ENCODE measurements around the gene TTC29. TPM values are rescaled to one million over a fixed set of nuclear protein-coding genes. Genes with fewer than 3 reads are reported as not detected.
"Not testable (repeated sequence)": the region's sequence is repeated elsewhere in the genome, so short reads cannot be mapped to it uniquely, and the experiment has no call there.

TTC29 gene
- total and polyA plus RNA-seq, 5 donors from 2014 or later: not detected

GRCh38 chr4:146834263-146835034 is 111.2 kb downstream of the TTC29 start:
- DNase-seq (no peak), ATAC-seq (ENCODE audit: low read depth in 2 of 2) (no peak)
- Histone ChIP-seq H3K4me1 (ENCODE audit: control insufficient read depth, insufficient read depth, low read length, poor library complexity, severe bottlenecking) (no peaks in the 10 kb centered on the region), H3K36me3 (ENCODE audit: control insufficient read depth, insufficient read depth, low read length) (no peaks in the 10 kb centered on the region), H3K4me3 (ENCODE audit: low read depth, low read length) (no peak overlapping the region), H3K27ac (ENCODE audit: insufficient read depth, low read length, poor library complexity, severe bottlenecking) (no peak overlapping the region), H3K27me3 (ENCODE audit: control insufficient read depth, insufficient read depth, low read length) (peaks cover 3% of the 10 kb centered on the region), H3K9me3 (ENCODE audit: control insufficient read depth in 2 of 2, low read length in 2 of 2) (no peaks in the 10 kb centered on the region)
- Mint-ChIP-seq H3K9me3 (no peaks in the 10 kb centered on the region), H3K4me3 (no peak overlapping the region), H3K27ac (no peak overlapping the region), H3K27me3 (no peaks in the 10 kb centered on the region), H3K36me3 (no peaks in the 10 kb centered on the region), H3K4me1 (no peaks in the 10 kb centered on the region)

- peaks cover 3% of the 10 kb centered on the region for H3K27me3 ChIP-seq (ENCODE audit: control insufficient read depth, insufficient read depth, low read length)
- no peaks in the 10 kb centered on the region for H3K36me3 ChIP-seq (ENCODE audit: control insufficient read depth, insufficient read depth, low read length)
- H3K27ac ChIP-seq (ENCODE audit: insufficient read depth, low read length, poor library complexity, severe bottlenecking): no peak overlapping the region
- H3K9me3 ChIP-seq (ENCODE audit: control insufficient read depth in 2 of 2, low read length in 2 of 2): no peaks in the 10 kb centered on the region
- H3K4me3 ChIP-seq (ENCODE audit: low read depth, low read length): no peak overlapping the region
- ATAC-seq (ENCODE audit: low read depth in 2 of 2): no peak
- DNase-seq: no peak
- Mint-ChIP-seq H3K27ac (no peak overlapping the region), H3K27me3 (no peaks in the 10 kb centered on the region), H3K4me1 (no peaks in the 10 kb centered on the region), H3K36me3 (no peaks in the 10 kb centered on the region), H3K9me3 (no peaks in the 10 kb centered on the region), H3K4me3 (no peak overlapping the region)
- no peaks in the 10 kb centered on the region for H3K4me1 ChIP-seq (ENCODE audit: control insufficient read depth, insufficient read depth, low read length, poor library complexity, severe bottlenecking)
Observed at GRCh38 chr4:146833530-146833929, 112.1 kb downstream of the TTC29 start.

GRCh38 chr4:146822980-146823379 is 122.7 kb downstream of the TTC29 start:
- not testable (repeated sequence) for H3K4me3 ChIP-seq (ENCODE audit: low read depth, low read length); DNase-seq; H3K4me1 Mint-ChIP-seq; H3K27ac Mint-ChIP-seq; H3K27me3 ChIP-seq (ENCODE audit: control insufficient read depth, insufficient read depth, low read length); H3K9me3 Mint-ChIP-seq; H3K27me3 Mint-ChIP-seq; H3K9me3 ChIP-seq (ENCODE audit: control insufficient read depth in 2 of 2, low read length in 2 of 2); ATAC-seq (ENCODE audit: low read depth in 2 of 2); H3K36me3 ChIP-seq (ENCODE audit: control insufficient read depth, insufficient read depth, low read length); H3K4me1 ChIP-seq (ENCODE audit: control insufficient read depth, insufficient read depth, low read length, poor library complexity, severe bottlenecking); H3K27ac ChIP-seq (ENCODE audit: insufficient read depth, low read length, poor library complexity, severe bottlenecking); H3K4me3 Mint-ChIP-seq; H3K36me3 Mint-ChIP-seq

- H3K36me3 ChIP-seq (ENCODE audit: control insufficient read depth, insufficient read depth, low read length): no peaks in the 10 kb centered on the region
- ATAC-seq (ENCODE audit: low read depth in 2 of 2): no peak
- no peaks in the 10 kb centered on the region for H3K36me3 Mint-ChIP-seq
- H3K4me3 ChIP-seq (ENCODE audit: low read depth, low read length): no peak overlapping the region
- no peaks in the 10 kb centered on the region for H3K4me1 Mint-ChIP-seq
- DNase-seq: no peak
- H3K27ac Mint-ChIP-seq: no peak overlapping the region
- H3K4me3 Mint-ChIP-seq: no peak overlapping the region
- H3K4me1 ChIP-seq (ENCODE audit: control insufficient read depth, insufficient read depth, low read length, poor library complexity, severe bottlenecking): no peaks in the 10 kb centered on the region
- no peak overlapping the region for H3K27ac ChIP-seq (ENCODE audit: insufficient read depth, low read length, poor library complexity, severe bottlenecking)
- peaks cover 0 to 4% (median 2%) of the 10 kb centered on the region in 7 donors for H3K9me3 Mint-ChIP-seq
- H3K27me3 ChIP-seq (ENCODE audit: control insufficient read depth, insufficient read depth, low read length): no peaks in the 10 kb centered on the region
- H3K9me3 ChIP-seq (ENCODE audit: control insufficient read depth in 2 of 2, low read length in 2 of 2): peaks cover 0 to 1% of the 10 kb centered on the region in 2 experiments
- no peaks in the 10 kb centered on the region for H3K27me3 Mint-ChIP-seq
Observed at GRCh38 chr4:146814750-146815149, 130.9 kb downstream of the TTC29 start.

- H3K4me3 ChIP-seq (ENCODE audit: low read depth, low read length): no peak overlapping the region
- H3K36me3 Mint-ChIP-seq: no peaks in the 10 kb centered on the region
- no peak overlapping the region for H3K27ac ChIP-seq (ENCODE audit: insufficient read depth, low read length, poor library complexity, severe bottlenecking)
- no peaks in the 10 kb centered on the region for H3K4me1 Mint-ChIP-seq
- ATAC-seq (ENCODE audit: low read depth in 2 of 2) (no peak), DNase-seq (no peak)
- no peak overlapping the region for H3K4me3 Mint-ChIP-seq
- H3K27ac Mint-ChIP-seq: no peak overlapping the region
- H3K9me3 Mint-ChIP-seq: peaks cover 0 to 2% (median 0%) of the 10 kb centered on the region in 7 donors
- no peaks in the 10 kb centered on the region for H3K9me3 ChIP-seq (ENCODE audit: control insufficient read depth in 2 of 2, low read length in 2 of 2)
- no peaks in the 10 kb centered on the region for H3K4me1 ChIP-seq (ENCODE audit: control insufficient read depth, insufficient read depth, low read length, poor library complexity, severe bottlenecking)
- H3K27me3 Mint-ChIP-seq: peaks cover 4% of the 10 kb centered on the region
- H3K27me3 ChIP-seq (ENCODE audit: control insufficient read depth, insufficient read depth, low read length): no peaks in the 10 kb centered on the region
- H3K36me3 ChIP-seq (ENCODE audit: control insufficient read depth, insufficient read depth, low read length): no peaks in the 10 kb centered on the region
Observed at GRCh38 chr4:146795711-146796110, 150.0 kb downstream of the TTC29 start.

GRCh38 chr4:146793727-146794126 is 151.9 kb downstream of the TTC29 start:
- no peak for DNase-seq
- Mint-ChIP-seq H3K9me3 (peaks cover 0 to 2% (median 0%) of the 10 kb centered on the region in 7 donors), H3K27me3 (peaks cover 8% of the 10 kb centered on the region), H3K4me1 (no peaks in the 10 kb centered on the region), H3K4me3 (no peak overlapping the region), H3K27ac (no peak overlapping the region), H3K36me3 (no peaks in the 10 kb centered on the region)
- Histone ChIP-seq H3K9me3 (ENCODE audit: control insufficient read depth in 2 of 2, low read length in 2 of 2) (no peaks in the 10 kb centered on the region), H3K36me3 (ENCODE audit: control insufficient read depth, insufficient read depth, low read length) (no peaks in the 10 kb centered on the region), H3K27me3 (ENCODE audit: control insufficient read depth, insufficient read depth, low read length) (no peaks in the 10 kb centered on the region), H3K27ac (ENCODE audit: insufficient read depth, low read length, poor library complexity, severe bottlenecking) (no peak overlapping the region), H3K4me1 (ENCODE audit: control insufficient read depth, insufficient read depth, low read length, poor library complexity, severe bottlenecking) (no peaks in the 10 kb centered on the region), H3K4me3 (ENCODE audit: low read depth, low read length) (no peak overlapping the region)
- ATAC-seq (ENCODE audit: low read depth in 2 of 2): no peak

- no peaks in the 10 kb centered on the region for H3K4me1 ChIP-seq (ENCODE audit: control insufficient read depth, insufficient read depth, low read length, poor library complexity, severe bottlenecking)
- Mint-ChIP-seq H3K36me3 (no peaks in the 10 kb centered on the region), H3K27ac (no peak overlapping the region), H3K4me1 (no peaks in the 10 kb centered on the region), H3K27me3 (peaks cover 8% of the 10 kb centered on the region), H3K9me3 (peaks cover 0 to 2% (median 0%) of the 10 kb centered on the region in 7 donors), H3K4me3 (no peak overlapping the region)
- H3K27ac ChIP-seq (ENCODE audit: insufficient read depth, low read length, poor library complexity, severe bottlenecking): no peak overlapping the region
- DNase-seq (no peak), ATAC-seq (ENCODE audit: low read depth in 2 of 2) (no peak)
- H3K36me3 ChIP-seq (ENCODE audit: control insufficient read depth, insufficient read depth, low read length): no peaks in the 10 kb centered on the region
- H3K4me3 ChIP-seq (ENCODE audit: low read depth, low read length): no peak overlapping the region
- no peaks in the 10 kb centered on the region for H3K27me3 ChIP-seq (ENCODE audit: control insufficient read depth, insufficient read depth, low read length)
- no peaks in the 10 kb centered on the region for H3K9me3 ChIP-seq (ENCODE audit: control insufficient read depth in 2 of 2, low read length in 2 of 2)
Observed at GRCh38 chr4:146791439-146791838, 154.2 kb downstream of the TTC29 start.

- Mint-ChIP-seq H3K27me3 (peaks cover 8% of the 10 kb centered on the region), H3K4me1 (no peaks in the 10 kb centered on the region), H3K4me3 (no peak overlapping the region), H3K27ac (no peak overlapping the region), H3K36me3 (no peaks in the 10 kb centered on the region), H3K9me3 (no peaks in the 10 kb centered on the region)
- Histone ChIP-seq H3K27me3 (ENCODE audit: control insufficient read depth, insufficient read depth, low read length) (no peaks in the 10 kb centered on the region), H3K27ac (ENCODE audit: insufficient read depth, low read length, poor library complexity, severe bottlenecking) (no peak overlapping the region), H3K4me1 (ENCODE audit: control insufficient read depth, insufficient read depth, low read length, poor library complexity, severe bottlenecking) (no peaks in the 10 kb centered on the region), H3K9me3 (ENCODE audit: control insufficient read depth in 2 of 2, low read length in 2 of 2) (no peaks in the 10 kb centered on the region), H3K4me3 (ENCODE audit: low read depth, low read length) (no peak overlapping the region), H3K36me3 (ENCODE audit: control insufficient read depth, insufficient read depth, low read length) (no peaks in the 10 kb centered on the region)
- DNase-seq (no peak), ATAC-seq (ENCODE audit: low read depth in 2 of 2) (no peak)
Observed at GRCh38 chr4:146790515-146790914, 155.1 kb downstream of the TTC29 start.
